Testis (tissue), 2 donors: ENCODE data around the gene NTF4.

Experiments
- CTCF ChIP-seq, 3 experiments: fragments of 450-650 bp in 2 of 3; fragments of 200-600 bp in 1 of 3; sonication (generic) in 1 of 3; IDR thresholded peaks; one replicate each; pipeline ENCODE4 v1.5.1; 2016 to 2019; ENCODE audit warnings: antibody characterized with exemption in 3 of 3, mild to moderate bottlenecking in 2 of 3, moderate library complexity in 1 of 3
- POLR2A ChIP-seq: fragments of 450-650 bp; IDR thresholded peaks from one replicate; pipeline ENCODE4 v1.6.1; 2017; ENCODE audit warnings: antibody characterized with exemption, mild to moderate bottlenecking, moderate library complexity

GRCh38 chr19:49014870-49015255 lies 49.8 kb downstream of the NTF4 start:
- TF ChIP-seq CTCF (IDR thresholded peaks at IDR 0.05) (no peak), POLR2A (no peak)
